C4-2B (cell line): ENCODE measurements around the gene REST.

ENCODE experiments used
- ZFX ChIP-seq: fragments of 450-650 bp; IDR thresholded peaks from 2 replicates; pipeline ENCODE4 v1.6.1; 2017
- TF ChIP-seq, protein P1 (sequence below): fragments of 450-650 bp; conservative IDR thresholded peaks from 2 replicates; pipeline ENCODE4 v1.5.1; 2017; ENCODE audit warnings: mild to moderate bottlenecking

DNA sequence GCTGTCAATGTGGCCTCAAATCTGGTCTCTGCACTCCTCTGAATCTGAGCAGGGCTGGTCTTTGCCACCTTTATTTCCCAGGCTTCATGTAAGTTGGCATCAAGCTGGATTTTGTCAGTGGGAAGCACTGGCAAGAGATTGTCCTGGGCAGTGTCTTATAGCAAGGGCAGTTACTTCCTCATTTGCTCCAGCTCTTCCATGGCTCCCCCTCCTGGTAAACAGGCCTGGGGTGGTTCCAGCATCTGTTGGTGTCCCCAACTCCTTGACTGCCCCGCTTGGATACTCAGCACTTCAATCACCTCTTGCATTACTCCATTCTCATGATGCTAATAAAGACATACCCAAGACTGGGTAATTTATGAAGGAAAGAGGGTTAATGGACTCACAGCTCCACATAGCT, 15.0 kb upstream of the REST start:
- TF ChIP-seq, protein P1, sequence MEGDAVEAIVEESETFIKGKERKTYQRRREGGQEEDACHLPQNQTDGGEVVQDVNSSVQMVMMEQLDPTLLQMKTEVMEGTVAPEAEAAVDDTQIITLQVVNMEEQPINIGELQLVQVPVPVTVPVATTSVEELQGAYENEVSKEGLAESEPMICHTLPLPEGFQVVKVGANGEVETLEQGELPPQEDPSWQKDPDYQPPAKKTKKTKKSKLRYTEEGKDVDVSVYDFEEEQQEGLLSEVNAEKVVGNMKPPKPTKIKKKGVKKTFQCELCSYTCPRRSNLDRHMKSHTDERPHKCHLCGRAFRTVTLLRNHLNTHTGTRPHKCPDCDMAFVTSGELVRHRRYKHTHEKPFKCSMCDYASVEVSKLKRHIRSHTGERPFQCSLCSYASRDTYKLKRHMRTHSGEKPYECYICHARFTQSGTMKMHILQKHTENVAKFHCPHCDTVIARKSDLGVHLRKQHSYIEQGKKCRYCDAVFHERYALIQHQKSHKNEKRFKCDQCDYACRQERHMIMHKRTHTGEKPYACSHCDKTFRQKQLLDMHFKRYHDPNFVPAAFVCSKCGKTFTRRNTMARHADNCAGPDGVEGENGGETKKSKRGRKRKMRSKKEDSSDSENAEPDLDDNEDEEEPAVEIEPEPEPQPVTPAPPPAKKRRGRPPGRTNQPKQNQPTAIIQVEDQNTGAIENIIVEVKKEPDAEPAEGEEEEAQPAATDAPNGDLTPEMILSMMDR, result no peak
- TF ChIP-seq ZFX, result no peak
